Uterus (tissue), 4 donors: Measurements from ENCODE around the gene GRIN2C. TPM values are rescaled to one million over a fixed set of nuclear protein-coding genes. Genes with fewer than 3 reads are reported as not detected.

Experiments used
- DNase-seq, 2 donors: peaks; one replicate each; pipeline ENCODE4 v3.0.0-alpha.2; 2019 to 2020
- H3K27ac ChIP-seq, 2 donors: fragments of 200-600 bp; sonication (generic); 1 replicate in 1 of 2; 2 replicates in 1 of 2; pipeline ENCODE4 v1.5.1; 2016 to 2018
- H3K27me3 ChIP-seq, 2 donors: fragments of 200-600 bp; sonication (generic); one replicate each; pipeline ENCODE4 v1.5.1; 2018 to 2019; ENCODE audit warnings: control low read depth in 1 of 2
- H3K36me3 ChIP-seq, 2 donors: fragments of 200-600 bp; sonication (generic); one replicate each; pipeline ENCODE4 v1.5.1; 2019; ENCODE audit warnings: control low read depth in 1 of 2
- H3K4me1 ChIP-seq, 2 donors: fragments of 200-600 bp; sonication (generic); one replicate each; pipeline ENCODE4 v1.5.1; 2018 to 2019; ENCODE audit warnings: control low read depth in 1 of 2
- H3K4me3 ChIP-seq, 2 donors: fragments of 200-600 bp; sonication (generic); 1 replicate in 1 of 2; 2 replicates in 1 of 2; pipeline ENCODE4 v1.5.1; 2018 to 2019; ENCODE audit warnings: mild to moderate bottlenecking in 1 of 2
- H3K9me3 ChIP-seq, 2 donors: fragments of 200-600 bp; sonication (generic); one replicate each; pipeline ENCODE4 v1.5.1; 2019; ENCODE audit warnings: control low read depth in 1 of 2
- CTCF ChIP-seq, 4 experiments: fragments of 200-600 bp in 2 of 4; fragments of 450-650 bp in 2 of 4; sonication (generic) in 2 of 4; IDR thresholded peaks; one replicate each; pipeline ENCODE4 v1.5.1; 2016 to 2019; ENCODE audit warnings: antibody characterized with exemption in 4 of 4, mild to moderate bottlenecking in 2 of 4, moderate library complexity in 1 of 4
- POLR2A ChIP-seq, 2 donors: fragments of 450-650 bp; IDR thresholded peaks; one replicate each; pipeline ENCODE4 v1.6.1; 2016; ENCODE audit warnings: antibody characterized with exemption in 2 of 2, mild to moderate bottlenecking in 1 of 2, moderate library complexity in 1 of 2
- intact Hi-C: fragments of 100-400 bp; cut with DNase I; formaldehyde crosslinking; loops from one replicate; pipeline ENCODE4 v1.15.1; 2023; ENCODE audit warnings: low total_unique reads
- total RNA-seq, 4 donors: library from RNA; depleted of rRNA in 3 of 4; stranded (reverse); fragments of >200 nt in 3 of 4; gene quantifications; one replicate each; pipeline versions ENCODE4 v1.1.0 to v1.2.4, GENCODE V29; 2014 to 2023
- donor health status: DM: yes; HTN: yes; CAD: no.

The GRIN2C gene
- total RNA-seq, 4 donors from 2014 or later: 0.55 to 0.90 TPM; not detected in 2

- DNase-seq: no peak
- TF ChIP-seq POLR2A (IDR thresholded peaks at IDR 0.05): no peak
- no peak for TF ChIP-seq CTCF (IDR thresholded peaks at IDR 0.05)
- no peaks in the 10 kb centered on the region for H3K36me3 ChIP-seq
- H3K27ac ChIP-seq: no peak overlapping the region
- intact Hi-C loops: no loop called here
- peaks cover 0 to 19% of the 10 kb centered on the region in 2 donors for H3K4me1 ChIP-seq
- H3K9me3 ChIP-seq: no peaks in the 10 kb centered on the region
- no peaks in the 10 kb centered on the region for H3K27me3 ChIP-seq
- no peak overlapping the region for H3K4me3 ChIP-seq
These were observed 21.4 kb downstream of the GRIN2C start for GRCh38 chr17:74838274-74838673.

- no peak overlapping the region for H3K27ac ChIP-seq
- intact Hi-C loops: no loop called here
- peaks cover 0 to 8% of the 10 kb centered on the region in 2 donors for H3K4me1 ChIP-seq
- TF ChIP-seq POLR2A (IDR thresholded peaks at IDR 0.05) (no peak), CTCF (IDR thresholded peaks at IDR 0.05) (no peak)
- no peaks in the 10 kb centered on the region for H3K36me3 ChIP-seq
- no peak for DNase-seq
- H3K27me3 ChIP-seq: no peaks in the 10 kb centered on the region
- H3K9me3 ChIP-seq: no peaks in the 10 kb centered on the region
- no peak overlapping the region for H3K4me3 ChIP-seq
These were observed 22.8 kb downstream of the GRIN2C start for GRCh38 chr17:74836691-74837467.

- TF ChIP-seq CTCF (IDR thresholded peaks at IDR 0.05) (no peak), POLR2A (IDR thresholded peaks at IDR 0.05) (no peak)
These were observed 23.5 kb downstream of the GRIN2C start for GRCh38 chr17:74836191-74836590.

GRCh38 chr17:74833501-74834377 lies 25.9 kb downstream of the GRIN2C start:
- H3K4me1 ChIP-seq: no peaks in the 10 kb centered on the region
- no peak for TF ChIP-seq POLR2A (IDR thresholded peaks at IDR 0.05)
- no peak for TF ChIP-seq CTCF (IDR thresholded peaks at IDR 0.05)
- intact Hi-C loops: no loop called here
- no peak overlapping the region for H3K27ac ChIP-seq
- DNase-seq: no peak
- no peak overlapping the region for H3K4me3 ChIP-seq
- H3K27me3 ChIP-seq: no peaks in the 10 kb centered on the region
- H3K36me3 ChIP-seq: no peaks in the 10 kb centered on the region
- H3K9me3 ChIP-seq: no peaks in the 10 kb centered on the region

More at GRCh38 chr17:74836191-74836590, 23.5 kb downstream of the GRIN2C start:
- H3K4me1 ChIP-seq: peaks cover 0 to 4% of the 10 kb centered on the region in 2 donors
- H3K4me3 ChIP-seq: no peak overlapping the region
- H3K27ac ChIP-seq: no peak overlapping the region
- no peak for DNase-seq
- intact Hi-C loops: no loop called here
- no peaks in the 10 kb centered on the region for H3K9me3 ChIP-seq
- no peaks in the 10 kb centered on the region for H3K27me3 ChIP-seq
- no peaks in the 10 kb centered on the region for H3K36me3 ChIP-seq

GRCh38 chr17:74832421-74832820 lies 27.3 kb downstream of the GRIN2C start:
- Histone ChIP-seq H3K4me1 (no peaks in the 10 kb centered on the region), H3K27ac (no peak overlapping the region), H3K36me3 (no peaks in the 10 kb centered on the region), H3K4me3 (no peak overlapping the region), H3K9me3 (no peaks in the 10 kb centered on the region), H3K27me3 (no peaks in the 10 kb centered on the region)
- TF ChIP-seq CTCF (IDR thresholded peaks at IDR 0.05): no peak
- no peak for TF ChIP-seq POLR2A (IDR thresholded peaks at IDR 0.05)
- intact Hi-C loops: no loop called here
- no peak for DNase-seq
